ENCODE data around the gene TIAM2. TPM values are rescaled to one million over a fixed set of nuclear protein-coding genes. Genes with fewer than 3 reads are reported as not detected.

The TIAM2 gene
- polyA plus RNA-seq, 3 donors: 1.7 to 6.0 (median 2.3) TPM

DNA sequence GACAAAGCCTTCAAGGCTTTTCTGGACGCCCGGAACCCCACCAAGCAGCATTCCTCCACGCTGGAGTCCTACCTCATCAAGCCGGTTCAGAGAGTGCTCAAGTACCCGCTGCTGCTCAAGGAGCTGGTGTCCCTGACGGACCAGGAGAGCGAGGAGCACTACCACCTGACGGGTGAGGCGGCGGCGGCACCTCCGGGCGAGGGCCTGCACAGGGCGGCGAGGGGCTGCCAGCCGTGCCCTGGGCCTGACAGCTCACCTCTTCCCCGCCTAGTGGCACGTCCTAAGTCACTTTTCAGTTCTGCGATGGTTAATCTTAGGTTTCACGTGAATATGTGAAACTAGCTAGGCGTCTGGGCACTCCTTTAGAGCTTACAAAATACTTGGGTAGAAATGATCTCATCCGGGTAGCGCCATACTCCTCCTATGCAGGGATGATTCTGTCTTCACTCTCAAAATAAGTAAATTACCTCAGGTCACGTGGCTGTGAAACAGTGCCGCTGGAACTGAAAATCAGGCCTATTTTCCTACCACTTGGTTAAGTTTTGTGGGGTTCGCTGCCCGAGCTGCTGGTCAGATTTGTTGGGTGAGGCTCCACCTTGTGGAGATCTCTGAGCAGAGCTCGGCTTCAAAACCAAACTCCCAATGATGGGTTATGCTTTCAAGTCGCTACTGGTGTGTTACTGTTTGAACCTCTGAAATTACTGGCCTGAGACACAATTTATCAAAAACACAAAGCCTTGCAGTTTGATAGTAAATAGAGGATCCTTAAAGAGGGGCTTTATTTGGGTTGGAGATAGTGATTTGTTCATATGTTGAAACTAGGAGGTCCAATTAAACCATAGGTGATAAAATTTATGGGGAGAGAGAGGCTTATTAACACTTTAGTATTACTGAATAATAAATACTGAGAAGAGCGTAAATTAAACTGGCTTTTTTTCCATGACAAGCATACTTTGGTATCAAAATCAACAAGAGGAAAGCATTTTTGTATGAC is 253.2 kb downstream of the TIAM2 start:
- 71 to 80% (median 80%) methylated on average over 23 to 30 of the region's 30 CpGs for WGBS, 3 donors
- H3K27ac ChIP-seq (ENCODE audit: low read depth, low read length): no peak overlapping the region

GRCh38 chr6:155250701-155251381 is 255.7 kb downstream of the TIAM2 start:
- no peak overlapping the region for H3K27ac ChIP-seq (ENCODE audit: low read depth, low read length)

DNA sequence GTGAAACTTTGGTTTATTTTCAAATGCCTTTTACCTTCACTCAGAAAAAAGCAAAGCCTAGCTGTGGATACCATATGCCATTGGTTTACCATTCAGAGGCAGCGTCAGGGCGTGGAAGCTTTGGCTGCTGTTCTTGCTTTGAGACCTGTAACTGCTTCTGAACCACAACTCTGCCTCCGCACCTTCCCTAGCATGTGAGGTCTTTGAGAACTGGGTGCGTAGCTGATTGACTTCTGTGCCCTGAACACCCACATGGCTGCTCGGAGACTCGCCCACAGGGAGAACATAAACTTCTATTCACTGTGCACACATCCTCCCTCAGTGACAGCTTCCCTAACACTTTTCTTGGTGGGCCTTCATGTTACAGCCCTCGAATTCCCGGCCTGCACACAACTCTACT is 257.5 kb downstream of the TIAM2 start:
- 94 to 97% (median 95%) methylated on average over 8 of the region's 8 CpGs for WGBS, 3 donors
- H3K27ac ChIP-seq (ENCODE audit: low read depth, low read length): no peak overlapping the region

More at GRCh38 chr6:155250701-155251381, 255.7 kb downstream of the TIAM2 start:
- 90 to 93% (median 90%) methylated on average over 10 of the region's 10 CpGs for WGBS, 3 donors

GRCh38 chr6:155253337-155253736 is 258.2 kb downstream of the TIAM2 start:
- WGBS, 3 donors: 45 to 95% (median 78%) methylated on average over 1 of the region's 1 CpG
- H3K27ac ChIP-seq (ENCODE audit: low read depth, low read length): no peak overlapping the region

GRCh38 chr6:155254139-155254538 is 259.0 kb downstream of the TIAM2 start:
- H3K27ac ChIP-seq (ENCODE audit: low read depth, low read length): no peak overlapping the region

DNA sequence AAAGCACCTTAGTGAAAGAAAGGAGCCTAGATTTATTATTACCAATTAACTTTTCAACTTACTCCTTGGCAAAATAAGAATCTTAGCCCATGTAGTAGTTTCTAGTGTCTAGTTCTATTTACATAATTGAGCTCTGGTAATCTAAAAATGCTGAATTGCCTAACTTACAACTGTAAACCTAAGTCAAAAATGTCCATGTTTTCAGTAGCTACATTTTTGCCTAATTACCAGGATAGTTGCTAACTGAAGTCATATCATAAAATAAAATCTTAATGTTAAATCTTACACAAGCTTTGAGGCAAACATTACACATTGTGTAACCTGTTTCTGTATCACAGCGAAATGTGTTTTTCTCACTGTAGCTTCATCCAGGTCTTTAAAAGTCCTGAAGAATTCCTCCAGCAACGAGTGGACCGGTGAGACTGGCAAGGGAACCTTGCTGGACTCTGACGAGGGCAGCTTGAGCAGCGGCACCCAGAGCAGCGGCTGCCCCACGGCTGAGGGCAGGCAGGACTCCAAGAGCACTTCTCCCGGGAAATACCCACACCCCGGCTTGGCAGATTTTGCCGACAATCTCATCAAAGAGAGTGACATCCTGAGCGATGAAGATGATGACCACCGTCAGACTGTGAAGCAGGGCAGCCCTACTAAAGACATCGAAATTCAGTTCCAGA is 261.1 kb downstream of the TIAM2 start:
- WGBS, 3 donors: 79 to 88% (median 83%) methylated on average over 13 of the region's 13 CpGs
- no peak overlapping the region for H3K27ac ChIP-seq (ENCODE audit: low read depth, low read length)

More at GRCh38 chr6:155254139-155254538, 259.0 kb downstream of the TIAM2 start:
- 92 to 94% (median 92%) methylated on average over 10 of the region's 10 CpGs for WGBS, 3 donors

GRCh38 chr6:155257796-155258195 is 262.7 kb downstream of the TIAM2 start:
- no peak overlapping the region for H3K27ac ChIP-seq (ENCODE audit: low read depth, low read length)
- 95 to 97% (median 97%) methylated on average over 9 of the region's 9 CpGs for WGBS, 3 donors

DNA sequence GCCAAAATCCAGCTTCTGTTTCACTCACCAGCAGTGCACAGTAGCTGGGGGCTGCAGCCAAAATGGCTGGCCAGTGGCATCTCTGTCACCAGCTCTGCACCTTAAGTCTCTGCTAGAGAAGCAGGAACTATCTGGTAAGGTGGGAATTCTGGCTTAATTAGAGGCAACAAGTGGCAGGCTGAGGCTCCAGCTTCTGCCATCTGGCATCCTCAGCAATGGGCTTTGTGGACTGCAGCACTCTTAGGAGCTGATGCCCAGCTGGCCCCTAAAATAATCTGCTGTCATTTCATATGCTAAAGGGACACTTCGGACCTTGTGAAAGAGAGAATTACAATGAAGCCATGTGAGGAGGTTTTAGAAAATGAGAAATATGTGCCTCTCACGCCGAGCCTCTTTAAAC is 264.1 kb downstream of the TIAM2 start:
- no peak overlapping the region for H3K27ac ChIP-seq (ENCODE audit: low read depth, low read length)
- WGBS, 3 donors: 94 to 99% (median 97%) methylated on average over 3 of the region's 3 CpGs

- WGBS, 3 donors: 89 to 94% (median 91%) methylated on average over 5 of the region's 5 CpGs
- no peak overlapping the region for H3K27ac ChIP-seq (ENCODE audit: low read depth, low read length)
Observed at GRCh38 chr6:155259897-155260296, 264.8 kb downstream of the TIAM2 start.

- WGBS, 3 donors: 43 to 76% (median 60%) methylated on average over 3 of the region's 3 CpGs
- H3K27ac ChIP-seq (ENCODE audit: low read depth, low read length): no peak overlapping the region
Observed at GRCh38 chr6:155260686-155261085, 265.6 kb downstream of the TIAM2 start.

DNA sequence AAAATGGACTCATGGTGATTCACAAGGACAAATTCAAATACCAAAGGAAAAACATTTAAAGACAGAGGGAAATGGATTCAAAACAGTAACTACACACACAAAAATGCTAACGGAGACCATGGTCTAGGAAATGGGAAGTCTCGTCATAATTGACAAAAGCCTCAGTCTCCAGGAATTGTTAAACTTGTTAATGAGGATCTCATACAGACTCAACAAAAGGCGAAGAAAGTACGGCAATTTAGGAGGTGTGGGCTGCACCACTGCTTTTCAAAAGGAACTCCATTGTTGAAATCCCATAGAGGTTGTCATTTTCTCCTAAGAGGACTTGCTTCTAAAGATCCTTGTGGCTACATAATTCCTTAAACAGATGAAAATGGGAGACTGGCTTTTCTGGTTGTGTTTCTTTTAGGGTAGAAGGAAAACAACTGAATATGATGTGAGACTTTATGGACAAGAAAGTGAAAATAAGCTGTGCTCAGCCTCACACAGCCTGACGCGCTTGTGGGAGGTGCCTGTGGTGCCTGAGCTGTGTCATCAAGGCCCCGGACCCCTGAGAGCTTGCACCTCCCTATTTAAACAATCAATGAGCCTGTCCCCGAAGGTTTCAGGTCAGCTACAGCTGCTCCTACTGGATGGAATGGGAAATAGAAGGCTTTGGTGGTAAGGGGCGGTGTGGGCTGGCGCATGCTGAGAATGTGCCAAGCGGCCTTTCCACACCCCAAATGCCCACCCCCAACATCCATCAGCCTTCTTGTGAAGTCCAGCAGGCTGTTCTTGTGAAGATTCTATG is 266.2 kb downstream of the TIAM2 start:
- H3K27ac ChIP-seq (ENCODE audit: low read depth, low read length): no peak overlapping the region
- 91 to 94% (median 94%) methylated on average over 11 of the region's 11 CpGs for WGBS, 3 donors

DNA sequence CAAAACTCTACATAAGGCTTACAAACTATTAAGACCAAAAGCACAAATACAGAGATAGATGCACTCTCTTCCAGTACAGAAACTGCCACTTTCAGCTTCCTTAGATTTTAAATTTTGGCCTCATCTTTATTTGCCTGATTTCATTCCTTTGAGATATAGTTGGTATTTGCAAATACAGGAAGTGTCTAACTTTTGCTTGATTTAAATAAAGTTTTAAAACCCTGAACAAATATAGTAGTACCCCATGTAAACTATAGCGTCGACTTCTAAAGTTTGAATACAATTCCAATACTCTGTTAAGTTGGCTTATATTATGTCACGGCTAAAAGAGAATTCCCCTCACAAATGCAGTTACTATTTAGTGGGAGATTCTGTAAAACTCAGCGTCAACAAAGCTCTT is 267.5 kb downstream of the TIAM2 start:
- WGBS, 3 donors: 93 to 99% (median 98%) methylated on average over 4 of the region's 4 CpGs

DNA sequence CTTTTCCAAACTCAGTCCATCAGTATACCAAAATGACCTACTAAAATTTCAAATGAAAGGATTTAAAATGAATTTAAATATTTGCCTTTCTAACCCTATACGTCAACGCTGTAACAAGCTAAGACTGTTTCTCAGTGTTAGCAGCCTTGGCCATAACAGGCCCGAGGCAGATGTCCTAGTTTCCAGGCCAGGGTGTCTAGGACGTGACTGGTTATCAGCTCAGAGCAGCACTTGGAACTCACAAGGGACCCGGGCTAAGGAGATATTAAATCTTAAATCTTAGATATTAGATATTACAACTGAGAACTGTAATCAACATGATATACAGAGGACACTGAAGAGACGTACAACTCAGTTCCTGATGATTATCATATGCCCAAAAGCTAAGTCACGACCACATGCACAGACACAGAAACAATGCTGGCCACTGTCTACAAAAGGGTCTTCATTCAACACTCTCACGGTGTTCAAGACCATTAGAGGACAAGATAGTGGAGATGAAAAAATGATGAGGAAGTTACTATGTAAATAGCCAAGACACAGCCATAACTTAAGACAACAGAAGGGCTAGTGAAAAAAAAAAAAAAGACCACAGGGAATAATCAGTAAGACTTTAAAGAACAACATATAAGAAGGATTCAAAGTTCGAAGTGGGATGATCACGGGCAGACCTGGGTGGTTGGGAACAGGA is 268.4 kb downstream of the TIAM2 start, which contains the start of gene CLDN20:
TSS of gene CLDN20 (plus strand) at position 641 of the 691 bp plus-strand sequence. CDS start 11,707 bp downstream, outside the sequence.
- no peak within 1 kb of the TSS for H3K27ac ChIP-seq (ENCODE audit: low read depth, low read length)
- 81 to 93% (median 85%) methylated on average over 10 of the region's 10 CpGs for WGBS, 3 donors

More for the DNA sequence above, 267.5 kb downstream of the TIAM2 start:
- no peak overlapping the region for H3K27ac ChIP-seq (ENCODE audit: low read depth, low read length)

GRCh38 chr6:155264693-155265320 is 269.7 kb downstream of the TIAM2 start:
- WGBS, 3 donors: 74 to 83% (median 79%) methylated on average over 9 of the region's 9 CpGs
- H3K27ac ChIP-seq (ENCODE audit: low read depth, low read length): no peak overlapping the region

- 88 to 97% (median 96%) methylated on average over 4 of the region's 4 CpGs for WGBS, 3 donors
- H3K27ac ChIP-seq (ENCODE audit: low read depth, low read length): no peak overlapping the region
Observed at GRCh38 chr6:155265843-155266535, 270.9 kb downstream of the TIAM2 start.

DNA sequence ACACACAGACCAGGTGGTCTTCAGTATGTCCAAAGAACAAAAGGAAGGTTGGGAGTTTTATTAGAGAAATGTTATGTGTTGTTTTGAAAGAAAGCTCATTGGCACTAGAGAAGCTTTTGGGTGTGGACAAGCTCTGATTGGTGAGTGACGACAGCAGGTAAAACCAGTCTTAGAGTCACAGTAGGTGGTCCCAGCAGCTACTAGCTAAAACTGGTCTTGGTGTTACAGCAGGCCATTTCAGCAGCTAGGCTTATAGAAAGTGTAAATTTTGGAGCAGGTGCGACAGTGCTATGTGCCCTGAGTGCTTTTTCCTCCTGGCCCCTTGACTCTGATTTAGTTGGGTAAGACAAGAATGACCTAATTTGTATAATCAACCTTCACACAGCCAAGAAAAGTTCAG is 272.3 kb downstream of the TIAM2 start:
- H3K27ac ChIP-seq (ENCODE audit: low read depth, low read length): no peak overlapping the region
- 95 to 100% (median 98%) methylated on average over 2 of the region's 2 CpGs for WGBS, 3 donors

Measured in adipose tissue (tissue), 3 donors.